GM21447 (cell line): ENCODE measurements around the gene ADCY5.
"Not testable (repeated sequence)": the region's sequence is repeated elsewhere in the genome, so short reads cannot be mapped to it uniquely, and the experiment has no call there.

Source experiments
- ATAC-seq: cut with Tn5 transposase; IDR thresholded peaks from one replicate; pipeline ENCODE4 v1.9.1; 2021; ENCODE audit not compliant: unreplicated experiment

The ADCY5 gene

GRCh38 chr3:123275691-123276090 is 173.2 kb downstream of the ADCY5 start:
- ATAC-seq: no peak

- no peak for ATAC-seq
Observed at GRCh38 chr3:123272547-123272946, 176.3 kb downstream of the ADCY5 start.

DNA sequence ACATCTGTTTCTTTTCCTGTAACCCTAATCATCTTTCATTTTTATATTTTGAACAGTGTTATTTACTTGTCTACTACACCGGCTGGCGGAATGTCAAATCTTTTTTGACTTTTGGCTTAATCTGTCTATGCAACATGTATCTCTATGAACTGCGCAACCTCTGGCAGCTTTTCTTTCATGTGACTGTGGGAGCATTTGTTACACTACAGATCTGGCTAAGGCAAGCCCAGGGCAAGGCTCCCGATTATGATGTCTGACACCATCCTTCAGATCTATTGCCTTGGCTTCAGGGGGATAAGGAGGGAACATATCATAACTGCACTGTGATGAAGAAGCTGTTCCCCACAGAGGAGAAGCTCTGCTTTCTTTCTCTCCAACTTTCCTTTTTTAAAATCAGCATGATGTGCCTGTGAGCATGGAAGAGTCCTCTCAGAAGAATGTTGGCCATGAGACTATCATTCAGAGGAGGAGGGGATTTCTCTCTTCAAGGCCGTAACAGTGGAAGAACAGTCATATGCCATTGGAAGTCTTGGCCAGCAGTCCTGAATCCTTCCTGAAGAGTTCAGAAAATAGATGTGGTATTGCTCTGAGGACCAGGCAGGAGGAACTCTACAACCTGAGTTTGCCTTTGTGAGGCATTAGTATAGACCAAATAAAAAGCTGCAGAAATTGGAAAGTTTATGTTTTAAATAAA is 177.3 kb downstream of the ADCY5 start:
- ATAC-seq: no peak

DNA sequence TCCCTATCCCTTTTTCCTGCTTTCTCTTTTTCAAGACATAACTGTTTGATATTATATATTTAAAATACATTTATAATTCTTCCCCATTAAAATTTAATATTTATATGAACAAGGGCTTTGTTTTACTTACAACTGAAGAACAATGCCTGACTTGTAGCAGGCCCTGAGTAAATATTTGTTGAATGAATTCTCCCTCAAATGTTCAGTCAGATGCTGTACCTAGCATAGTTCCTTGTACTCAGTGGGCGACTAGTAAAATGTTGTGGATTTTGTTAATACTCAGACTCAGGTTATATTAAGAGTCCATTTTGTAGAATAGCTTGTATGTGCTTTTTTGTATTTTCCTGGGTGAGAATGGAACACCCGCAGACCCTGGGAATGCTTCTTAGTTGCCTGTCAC is 178.1 kb downstream of the ADCY5 start:
- no peak for ATAC-seq

DNA sequence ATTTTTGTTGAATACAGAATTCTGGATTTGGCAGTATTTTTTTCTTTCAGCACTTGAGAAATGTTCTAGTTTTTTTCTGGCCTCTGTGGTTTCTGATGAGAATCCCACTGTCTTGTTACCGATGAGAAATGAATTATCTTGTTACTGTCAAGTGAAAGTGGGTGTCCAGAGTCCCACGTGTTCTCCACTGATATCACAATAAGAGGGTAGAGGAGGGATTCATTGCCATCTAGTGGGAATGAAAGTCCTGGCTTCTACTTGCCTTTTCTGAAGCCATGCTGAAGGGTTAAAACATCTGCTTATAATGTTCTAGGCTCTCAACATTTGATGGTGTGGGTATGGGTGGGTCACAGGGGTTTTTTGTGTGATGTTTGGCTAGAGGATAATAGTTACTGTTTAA is 181.1 kb downstream of the ADCY5 start:
- ATAC-seq: no peak

- no peak for ATAC-seq
Observed at GRCh38 chr3:123263941-123264340, 184.9 kb downstream of the ADCY5 start.

- ATAC-seq: no peak
Observed at GRCh38 chr3:123262868-123263267, 186.0 kb downstream of the ADCY5 start.

- ATAC-seq: no peak
Observed at GRCh38 chr3:123262226-123262625, 186.7 kb downstream of the ADCY5 start.

DNA sequence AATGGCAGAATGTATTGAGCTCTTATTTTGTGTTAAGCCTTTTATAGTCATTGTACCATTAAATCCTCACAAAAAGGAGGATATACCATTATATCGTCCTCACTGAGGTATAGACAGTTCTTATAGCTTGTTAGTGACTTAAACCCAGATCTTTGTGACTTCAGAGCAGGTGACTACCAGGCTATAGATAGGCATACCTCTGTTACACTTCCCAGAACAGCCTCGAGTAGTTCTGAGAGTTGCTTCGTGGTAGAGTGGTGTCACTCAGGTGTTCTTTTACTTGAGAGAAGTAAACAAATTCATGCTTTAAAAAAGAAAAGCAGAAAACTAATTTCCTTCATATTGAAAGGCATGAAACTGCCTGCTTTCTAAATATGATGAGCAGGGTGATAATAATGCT is 187.2 kb downstream of the ADCY5 start:
- ATAC-seq: no peak

DNA sequence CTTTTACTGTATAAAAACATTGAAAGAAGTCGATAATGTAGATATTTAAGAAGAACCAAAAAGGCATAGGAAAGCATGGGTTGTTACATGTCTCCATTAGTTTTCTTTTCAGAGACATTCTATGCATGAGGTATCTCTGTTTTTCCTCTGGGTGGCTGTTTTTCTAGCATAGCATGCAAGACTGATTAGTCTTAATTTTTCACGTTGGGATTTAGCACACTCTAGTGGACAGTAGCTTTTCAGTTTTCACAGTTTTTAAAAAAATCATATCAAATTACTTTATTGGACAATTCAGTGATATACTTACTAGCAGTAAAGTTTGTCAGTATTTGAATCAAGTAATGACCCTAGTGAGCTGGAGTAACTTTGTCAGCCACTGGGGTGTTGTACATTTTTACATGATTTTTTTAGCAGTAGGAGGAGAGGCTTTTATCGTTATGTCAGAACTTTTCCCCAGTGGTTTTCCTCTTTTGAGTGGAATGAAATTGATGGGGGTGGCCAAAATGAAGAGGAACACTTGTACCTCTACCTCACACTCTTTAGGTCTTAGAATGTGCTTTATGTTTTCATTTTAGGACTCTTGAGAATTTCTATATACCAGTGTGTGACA is 190.0 kb downstream of the ADCY5 start:
- no peak for ATAC-seq

- ATAC-seq: no peak
Observed at GRCh38 chr3:123258359-123258758, 190.5 kb downstream of the ADCY5 start.

- ATAC-seq: no peak
Observed at GRCh38 chr3:123256256-123256655, 192.6 kb downstream of the ADCY5 start.

DNA sequence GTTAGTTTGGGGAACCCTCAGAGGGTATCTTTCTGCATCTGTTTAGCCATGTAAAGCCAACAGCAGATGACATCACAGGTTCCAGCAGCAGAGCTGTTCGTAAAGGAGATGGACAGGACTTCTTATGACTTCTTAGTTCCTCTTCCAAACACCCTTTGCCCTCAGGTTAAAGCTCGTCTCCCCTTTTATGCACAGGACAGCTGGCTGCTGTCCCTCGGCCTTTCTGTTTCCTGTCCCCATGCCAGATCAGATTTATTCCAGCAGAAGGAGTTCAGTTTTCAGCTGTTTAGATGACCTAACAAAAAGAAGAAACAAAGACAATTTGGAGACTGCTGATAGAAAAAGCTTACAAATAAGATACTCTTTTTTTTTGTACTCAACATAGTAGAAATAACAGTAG is 202.0 kb downstream of the ADCY5 start:
- no peak for ATAC-seq

- ATAC-seq: no peak
Observed at GRCh38 chr3:123244128-123244527, 204.8 kb downstream of the ADCY5 start.

DNA sequence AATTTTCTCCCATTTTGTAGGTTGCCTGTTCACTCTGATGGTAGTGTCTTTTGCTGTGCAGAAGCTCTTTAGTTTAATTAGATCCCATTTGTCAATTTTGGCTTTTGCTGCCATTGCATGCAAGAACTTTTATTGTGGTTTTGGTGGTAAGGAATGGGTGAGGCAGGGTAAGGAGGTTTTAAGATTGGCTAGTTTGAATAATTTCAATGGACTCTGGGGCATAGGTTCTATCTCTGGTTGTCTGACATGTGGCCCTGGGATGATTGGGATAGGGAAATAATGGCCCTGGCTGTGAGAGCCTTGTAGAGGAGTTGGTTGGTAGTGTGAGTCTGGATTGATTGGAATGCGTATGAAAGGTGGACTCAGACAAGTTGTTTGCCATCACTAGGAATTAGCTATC is 209.1 kb downstream of the ADCY5 start:
- ATAC-seq: no peak

GRCh38 chr3:123239186-123239585 is 209.7 kb downstream of the ADCY5 start:
- ATAC-seq: not testable (repeated sequence)

DNA sequence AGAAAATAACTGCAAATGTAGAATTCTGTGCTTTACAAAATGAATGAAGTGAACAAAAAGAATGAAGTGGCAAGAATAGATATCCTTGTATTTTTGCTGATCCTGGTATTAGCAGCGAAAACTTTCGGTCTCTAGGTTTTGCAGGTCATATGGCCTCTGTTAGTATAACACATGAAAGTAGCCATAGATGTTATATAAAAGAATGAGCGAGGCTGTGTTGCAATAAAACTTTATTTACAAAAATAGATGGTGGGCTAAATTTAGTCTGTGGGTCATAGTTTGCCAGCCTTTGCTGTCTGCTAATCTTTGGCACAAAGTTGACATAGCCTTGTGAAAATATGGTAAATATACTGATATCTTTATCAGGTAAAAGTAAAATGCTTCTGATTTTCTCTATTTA is 212.0 kb downstream of the ADCY5 start:
- no peak for ATAC-seq
